ENCODE measurements around the gene ECD.

ECD gene

DNA sequence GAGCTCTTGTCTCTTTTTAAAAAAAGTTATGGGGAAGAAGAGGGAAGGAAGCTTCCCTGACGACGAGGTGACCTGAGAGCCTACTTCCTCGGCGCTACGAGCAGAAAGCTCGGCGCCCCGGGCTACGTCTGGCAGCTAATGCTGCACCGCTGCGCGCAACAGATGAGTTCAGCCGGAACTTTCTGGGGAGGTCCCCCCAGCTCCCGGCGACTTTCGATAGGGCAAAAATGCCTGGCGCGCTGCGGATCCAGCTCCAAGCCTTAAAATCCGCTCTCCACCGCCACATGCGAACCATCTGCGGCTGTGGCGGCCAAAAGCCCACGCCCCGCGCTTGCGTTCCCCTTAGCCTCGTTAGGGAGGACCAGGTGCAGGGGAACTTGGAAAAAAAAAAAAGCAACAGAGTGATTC is 71.8 kb downstream of the ECD start:
- peak; percentile 60 for DNase-seq

GRCh38 chr10:73095481-73096021 is 72.3 kb downstream of the ECD start:
- peak; percentile 24 for DNase-seq

DNA sequence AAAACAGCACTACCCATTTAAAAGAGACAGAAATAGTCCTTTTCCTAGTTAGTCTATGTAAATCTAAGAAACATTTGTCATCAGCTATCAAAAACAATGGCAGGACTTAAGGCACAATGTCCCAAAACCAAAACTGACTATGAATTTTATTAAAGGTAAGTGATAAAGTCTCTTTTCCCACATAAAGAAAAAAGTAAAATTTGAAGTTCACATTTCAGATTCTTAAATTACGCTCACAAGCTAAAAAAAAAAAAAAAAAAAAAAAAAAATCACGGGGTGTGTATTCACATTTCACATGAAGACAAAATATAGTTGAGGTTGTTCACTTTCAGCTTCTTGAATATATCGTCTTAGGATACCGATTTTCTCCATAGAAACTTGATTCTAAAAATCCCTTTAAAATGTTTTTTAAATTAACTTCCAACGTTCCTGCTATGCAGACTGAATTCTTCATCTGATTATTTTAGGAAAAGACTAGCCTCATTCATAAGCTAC is 72.8 kb downstream of the ECD start:
- no peak for DNase-seq

DNA sequence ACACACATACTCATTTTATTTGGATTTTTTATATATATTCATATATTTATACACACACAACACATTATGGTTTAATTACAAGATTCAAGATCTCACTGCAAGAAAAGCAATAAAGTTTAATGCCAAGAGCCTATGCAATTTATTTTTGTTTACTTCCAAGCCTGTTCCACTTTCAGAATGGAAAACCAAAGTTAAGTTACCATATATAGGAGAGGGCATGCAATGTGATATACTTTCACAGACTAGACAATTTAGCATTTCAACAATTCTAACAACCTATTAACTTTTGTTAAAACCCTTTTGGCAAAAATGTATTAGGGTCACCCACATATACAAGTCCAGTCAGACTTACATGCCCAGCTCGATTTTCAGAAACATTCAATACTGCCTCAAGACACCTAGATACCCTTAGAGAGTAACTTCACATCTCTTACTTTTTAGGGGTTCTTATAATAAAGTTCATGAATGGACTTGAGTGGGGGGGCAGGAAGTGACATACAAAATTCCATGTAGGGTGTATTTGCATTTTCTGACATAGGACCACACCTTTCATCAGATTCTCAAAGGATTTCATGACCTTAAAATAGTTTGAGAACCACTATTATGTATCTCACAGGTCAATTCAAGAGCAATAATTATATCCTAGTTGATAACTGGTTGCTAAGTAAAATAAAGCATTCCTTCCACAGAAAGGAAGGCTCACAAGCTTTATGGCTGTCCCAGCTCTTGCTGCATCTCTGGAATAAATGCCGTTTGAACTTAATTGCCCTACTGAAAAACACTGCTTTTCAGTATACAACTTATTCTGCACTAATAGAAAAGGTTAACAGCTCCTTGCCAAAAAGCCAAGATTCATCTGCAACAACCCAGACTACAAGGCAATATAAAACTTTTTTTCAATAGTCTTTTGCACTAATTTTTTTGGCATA is 73.6 kb downstream of the ECD start:
- no peak for DNase-seq

DNA sequence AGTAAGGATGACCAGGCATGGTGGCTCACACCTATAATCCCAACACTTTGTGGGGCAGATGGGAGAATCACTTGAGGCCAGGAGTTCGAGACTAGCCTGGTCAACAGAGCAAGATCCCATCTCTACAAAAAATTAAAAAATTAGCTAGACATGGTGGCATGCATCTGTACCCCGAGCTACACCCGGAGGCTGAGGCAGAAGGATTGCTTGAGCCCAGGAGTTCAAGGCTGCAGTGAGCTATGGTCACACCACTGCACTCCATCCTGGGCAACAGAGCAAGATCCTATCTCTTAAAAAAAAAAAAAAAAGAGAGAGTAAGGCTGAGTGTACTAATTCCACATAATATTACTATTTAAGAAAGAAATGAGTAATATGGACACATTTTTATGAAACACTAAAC is 75.0 kb downstream of the ECD start:
- DNase-seq: no peak

DNA sequence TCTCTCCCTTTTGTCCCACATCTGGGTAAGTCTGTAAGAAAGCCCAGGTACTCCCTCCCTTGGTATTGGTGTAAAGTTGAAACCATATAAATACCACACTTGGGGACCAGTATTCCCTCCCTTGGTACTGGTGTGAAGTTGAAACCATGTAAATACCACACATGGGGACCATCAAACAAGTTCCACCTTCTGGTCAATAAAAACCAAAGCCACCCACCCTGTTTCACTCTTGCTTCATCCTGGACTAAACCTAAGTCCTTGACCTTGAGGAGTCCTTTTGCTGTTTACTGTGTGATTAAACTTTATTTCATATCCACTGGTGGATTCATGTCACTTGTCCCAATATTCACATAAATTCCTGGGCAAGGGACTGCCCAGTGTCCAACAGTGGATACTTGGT is 79.5 kb downstream of the ECD start:
- DNase-seq: no peak

- no peak for DNase-seq
Measured at GRCh38 chr10:73086816-73087215, 81.0 kb downstream of the ECD start.

DNA sequence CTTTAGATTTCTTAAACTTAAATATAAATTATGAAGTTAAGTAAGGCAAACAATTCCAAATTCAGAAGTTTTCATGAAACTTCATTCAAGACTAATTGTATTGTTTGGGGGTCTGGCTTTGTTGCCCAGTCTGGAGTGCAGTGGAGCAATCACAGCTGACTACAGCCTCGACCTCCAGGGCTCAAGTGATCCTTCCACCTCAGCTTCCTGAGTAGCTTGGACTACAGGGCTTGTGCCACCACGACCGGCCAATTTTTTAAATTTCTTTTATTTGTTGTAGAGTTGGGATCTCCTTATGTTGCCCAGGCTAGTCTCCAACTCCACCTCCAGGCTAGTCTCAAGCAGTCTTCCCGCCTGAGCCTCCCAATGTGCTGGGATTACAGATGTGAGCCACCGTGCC is 83.6 kb downstream of the ECD start:
- DNase-seq: no peak
